Measurements from ENCODE around the gene RFX1. TPM values are rescaled to one million over a fixed set of nuclear protein-coding genes. Genes with fewer than 3 reads are reported as not detected.
"Not testable (repeated sequence)": the region's sequence is repeated elsewhere in the genome, so short reads cannot be mapped to it uniquely, and the experiment has no call there.

Gene RFX1
- total and polyA plus RNA-seq, 8 donors, result 0.58 to 27.2 (median 3.3) TPM

- WGBS, 5 donors, result 91 to 97% (median 95%) methylated on average over 9 to 11 of the region's 11 CpGs
- Histone ChIP-seq H3K36me3 (peaks cover 3 to 38% (median 34%) of the 10 kb centered on the region in 4 donors), H3K27me3 (peaks cover 0 to 25% (median under 1%) of the 10 kb centered on the region in 3 donors), H3K4me3 (no peak overlapping the region), H3K4me1 (peaks cover 11 to 20% (median 19%) of the 10 kb centered on the region in 4 donors), H3K9me3 (peaks cover 0 to 7% (median 0%) of the 10 kb centered on the region in 4 donors), H3K27ac (no peak overlapping the region)
- TF ChIP-seq POLR2AphosphoS5 (IDR thresholded peaks at IDR 0.05) (no peak), CTCF (IDR thresholded peaks at IDR 0.05) (no peak)
- intact Hi-C loops (cut with DNase I; ENCODE audit: low total_unique reads), result loop anchor here (10.0 kb wide), 1 partner anchor 169 kb away; no protein-coding TSS in a partner anchor
- DNase-seq, result no peak
These were observed 47.4 kb upstream of the RFX1 start for GRCh38 chr19:14053500-14053899.

- H3K36me3 ChIP-seq, result peaks cover 3 to 38% (median 34%) of the 10 kb centered on the region in 4 donors
- 89 to 96% (median 95%) methylated on average over 3 of the region's 3 CpGs for WGBS, 5 donors
These were observed 46.9 kb upstream of the RFX1 start for GRCh38 chr19:14053032-14053431.

GRCh38 chr19:14052470-14052869, 46.4 kb upstream of the RFX1 start:
- peaks cover 3 to 38% (median 34%) of the 10 kb centered on the region in 4 donors for H3K36me3 ChIP-seq
- H3K4me1 ChIP-seq, result peaks cover under 1 to 10% (median 8%) of the 10 kb centered on the region in 4 donors
- H3K9me3 ChIP-seq, result peaks cover 0 to 7% (median 0%) of the 10 kb centered on the region in 4 donors
- DNase-seq, result no peak
- 72 to 82% (median 78%) methylated on average over 6 of the region's 6 CpGs for WGBS, 5 donors
- H3K27me3 ChIP-seq, result peaks cover 0 to 15% (median 0%) of the 10 kb centered on the region in 3 donors
- H3K4me3 ChIP-seq, result no peak overlapping the region
- no peak for TF ChIP-seq CTCF (IDR thresholded peaks at IDR 0.05)
- no peak for TF ChIP-seq POLR2AphosphoS5 (IDR thresholded peaks at IDR 0.05)
- TF ChIP-seq POLR2A (IDR thresholded peaks at IDR 0.05), result no peak
- TF ChIP-seq EP300 (IDR thresholded peaks at IDR 0.05), result no peak
- intact Hi-C loops (cut with DNase I; ENCODE audit: low total_unique reads), result loop anchor here (10.0 kb wide), 1 partner anchor 168 kb away; no protein-coding TSS in a partner anchor
- H3K27ac ChIP-seq, result no peak overlapping the region

More at GRCh38 chr19:14053032-14053431, 46.9 kb upstream of the RFX1 start:
- no peak for TF ChIP-seq EP300 (IDR thresholded peaks at IDR 0.05)
- TF ChIP-seq POLR2A (IDR thresholded peaks at IDR 0.05), result no peak
- TF ChIP-seq CTCF (IDR thresholded peaks at IDR 0.05), result no peak
- TF ChIP-seq POLR2AphosphoS5 (IDR thresholded peaks at IDR 0.05), result no peak
- H3K4me3 ChIP-seq, result no peak overlapping the region
- peaks cover 0 to 7% (median 0%) of the 10 kb centered on the region in 4 donors for H3K9me3 ChIP-seq
- intact Hi-C loops (cut with DNase I; ENCODE audit: low total_unique reads), result loop anchor here (10.0 kb wide), 1 partner anchor 168 kb away; no protein-coding TSS in a partner anchor
- H3K4me1 ChIP-seq, result peaks cover 6 to 16% (median 14%) of the 10 kb centered on the region in 4 donors
- no peak for DNase-seq
- H3K27ac ChIP-seq, result no peak overlapping the region
- H3K27me3 ChIP-seq, result peaks cover 0 to 20% (median 0%) of the 10 kb centered on the region in 3 donors

GRCh38 chr19:14051980-14052379, 45.9 kb upstream of the RFX1 start:
- no peak for DNase-seq
- Histone ChIP-seq H3K36me3 (peaks cover 3 to 38% (median 34%) of the 10 kb centered on the region in 4 donors), H3K27ac (no peak overlapping the region), H3K9me3 (peaks cover 0 to 7% (median 0%) of the 10 kb centered on the region in 4 donors), H3K4me1 (peaks cover 0 to 5% (median 3%) of the 10 kb centered on the region in 4 donors), H3K27me3 (peaks cover 0 to 10% (median 0%) of the 10 kb centered on the region in 3 donors), H3K4me3 (no peak overlapping the region)
- 64 to 72% (median 71%) methylated on average over 5 to 9 of the region's 9 CpGs for WGBS, 5 donors
- TF ChIP-seq POLR2A (IDR thresholded peaks at IDR 0.05) (no peak), CTCF (IDR thresholded peaks at IDR 0.05) (no peak), EP300 (IDR thresholded peaks at IDR 0.05) (no peak), POLR2AphosphoS5 (IDR thresholded peaks at IDR 0.05) (no peak)
- intact Hi-C loops (cut with DNase I; ENCODE audit: low total_unique reads), result loop anchor here (10.0 kb wide), 1 partner anchor 167 kb away; no protein-coding TSS in a partner anchor

GRCh38 chr19:14050961-14051360, 44.8 kb upstream of the RFX1 start:
- not testable (repeated sequence) for DNase-seq, H3K4me3 ChIP-seq, H3K27ac ChIP-seq, H3K27me3 ChIP-seq, H3K4me1 ChIP-seq, H3K9me3 ChIP-seq
- intact Hi-C loops (cut with DNase I; ENCODE audit: low total_unique reads), result loop anchor here (10.0 kb wide), 1 partner anchor 166 kb away; no protein-coding TSS in a partner anchor
- 92 to 95% (median 93%) methylated on average over 11 of the region's 11 CpGs for WGBS, 5 donors
- peaks cover 3 to 38% (median 31%) of the 10 kb centered on the region in 4 donors for H3K36me3 ChIP-seq
